Measurements from ENCODE around the gene FBXO9.

The FBXO9 gene

DNA sequence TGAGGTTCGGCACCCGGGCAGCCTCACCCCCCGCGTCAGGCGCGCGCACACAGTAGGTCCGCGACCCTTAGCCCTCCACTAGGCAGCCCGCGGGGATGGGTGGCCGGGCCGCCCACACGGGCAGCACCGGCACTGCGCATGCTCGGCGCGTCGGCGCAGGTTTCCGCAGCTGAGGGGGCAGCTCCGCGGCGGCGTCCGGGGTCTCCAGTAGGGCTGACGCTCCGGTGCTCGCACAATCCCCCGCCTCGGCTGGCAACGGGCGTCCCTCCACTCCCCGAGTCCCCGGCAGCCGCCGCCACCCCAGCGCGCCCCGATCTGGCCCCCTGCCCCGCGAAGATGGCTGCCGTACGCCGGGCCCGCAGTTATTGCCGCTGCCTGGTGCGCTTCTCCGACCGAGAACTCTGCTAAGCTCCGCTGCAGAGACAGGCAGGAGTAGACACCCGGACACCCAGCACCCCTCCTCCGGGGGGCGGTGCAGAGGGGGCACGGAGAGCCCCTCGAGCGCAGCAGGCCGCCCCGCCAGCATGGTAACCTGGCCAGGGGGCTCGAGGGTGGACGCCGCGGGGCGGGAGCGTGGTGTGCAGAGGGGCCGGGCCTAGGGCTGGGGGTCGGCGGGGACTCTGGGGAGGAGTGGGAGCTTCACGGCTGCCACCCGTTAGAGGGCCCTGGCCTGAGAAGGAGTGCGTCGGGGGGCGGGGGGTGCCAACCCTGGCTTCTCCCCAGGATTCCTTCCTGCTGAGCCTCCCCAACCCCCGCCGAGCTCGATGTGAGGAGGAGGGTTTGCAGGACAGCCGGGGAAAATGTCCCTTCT lies at the start of gene FBXO9:
Gene FBXO9 (plus strand): TSS at position 139 of the 811 bp plus-strand sequence. CDS start 386 bp downstream, at position 525.
- peak; percentile 73 for DNase-seq (ENCODE audit: low spot score)

DNA sequence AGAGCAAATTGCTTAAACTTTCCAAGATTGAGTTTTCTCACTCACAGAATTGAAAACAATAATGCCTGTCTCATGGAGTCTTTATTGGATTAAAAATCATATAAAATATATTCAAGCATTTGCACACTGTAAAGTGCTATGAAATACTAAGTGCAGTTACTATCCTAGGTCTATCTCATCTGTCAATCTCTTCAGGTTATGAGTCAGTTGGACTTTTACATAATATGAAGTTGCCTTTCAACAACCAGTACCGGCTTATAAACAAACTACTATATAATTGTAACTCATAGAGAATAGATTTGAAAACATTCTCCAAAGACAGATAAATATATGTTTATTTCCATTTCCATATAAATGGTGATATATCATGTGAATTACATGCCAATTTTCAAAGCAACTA lies 49.7 kb upstream of the FBXO9 start:
- DNase-seq (ENCODE audit: low spot score): no peak

DNA sequence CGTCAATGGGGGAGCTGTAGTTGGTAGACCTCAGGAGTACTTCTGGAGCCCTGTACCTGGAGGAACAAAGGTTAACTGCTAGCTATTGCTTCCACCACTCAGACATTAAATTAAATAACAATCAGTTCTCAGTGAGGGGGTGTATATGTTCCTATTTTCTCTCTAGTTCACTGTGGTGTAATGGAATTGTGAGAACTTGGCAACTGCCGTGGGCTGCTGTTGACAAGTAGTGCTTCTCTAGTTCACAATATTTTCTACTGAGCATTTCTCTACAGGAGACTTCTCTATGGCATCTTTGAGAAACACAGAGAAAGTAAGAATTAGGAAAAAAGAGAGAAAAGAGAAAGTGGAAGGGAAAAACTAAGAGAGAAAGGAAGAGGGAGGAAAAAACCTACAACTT lies 46.8 kb upstream of the FBXO9 start:
- DNase-seq (ENCODE audit: low spot score): no peak

DNA sequence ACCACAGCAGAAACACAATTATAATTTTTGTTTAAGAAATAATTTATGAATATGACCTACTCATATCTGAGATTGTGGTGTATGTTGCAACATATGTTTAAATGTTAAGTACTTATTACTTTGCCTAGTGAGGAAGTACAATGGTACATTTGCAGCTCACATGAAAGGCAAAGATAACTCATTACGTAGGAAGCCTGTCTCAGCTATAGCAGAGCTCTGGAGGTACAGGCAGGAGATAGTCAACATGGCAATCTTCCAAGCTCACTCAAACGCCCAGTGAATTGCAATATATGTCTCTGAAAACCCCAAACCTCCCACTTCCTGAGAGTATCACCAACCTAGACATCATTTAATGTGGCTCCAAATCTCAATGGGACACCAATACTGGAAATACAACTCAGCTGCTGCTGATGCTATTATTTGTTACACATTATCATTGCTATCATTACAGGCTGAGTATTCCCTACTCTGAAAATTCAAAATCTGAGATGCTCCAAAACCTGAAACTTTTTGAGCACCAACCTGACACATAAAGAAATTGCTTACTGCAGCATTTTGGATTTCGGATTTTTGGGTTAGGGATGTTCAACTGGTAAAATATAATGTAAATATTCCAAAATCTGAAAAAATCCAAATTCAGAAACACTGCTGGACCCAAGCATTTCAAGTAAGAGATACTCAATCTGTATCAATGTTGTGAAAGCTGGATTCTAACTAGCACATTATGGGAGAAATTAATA lies 45.0 kb upstream of the FBXO9 start:
- DNase-seq (ENCODE audit: low spot score): no peak

DNA sequence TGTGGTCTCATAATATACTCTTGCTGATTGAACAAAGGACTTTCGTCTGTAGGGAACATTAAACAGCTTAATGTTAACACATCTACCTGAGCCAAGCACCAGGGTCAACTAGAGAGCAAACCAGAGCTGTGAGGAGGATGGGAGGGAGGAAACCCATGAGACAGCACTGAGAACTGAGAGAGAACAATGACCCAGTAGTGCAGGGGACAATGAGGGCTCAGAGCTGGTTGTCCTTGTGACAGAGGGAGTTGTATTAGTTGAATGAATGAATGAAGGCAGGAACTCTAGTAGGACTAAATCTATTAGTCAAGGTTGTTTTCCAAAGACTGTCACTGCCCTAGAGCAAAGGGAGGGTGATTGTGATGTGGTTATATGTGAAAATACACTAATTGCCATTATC lies 41.9 kb upstream of the FBXO9 start:
- DNase-seq (ENCODE audit: low spot score): no peak

DNA sequence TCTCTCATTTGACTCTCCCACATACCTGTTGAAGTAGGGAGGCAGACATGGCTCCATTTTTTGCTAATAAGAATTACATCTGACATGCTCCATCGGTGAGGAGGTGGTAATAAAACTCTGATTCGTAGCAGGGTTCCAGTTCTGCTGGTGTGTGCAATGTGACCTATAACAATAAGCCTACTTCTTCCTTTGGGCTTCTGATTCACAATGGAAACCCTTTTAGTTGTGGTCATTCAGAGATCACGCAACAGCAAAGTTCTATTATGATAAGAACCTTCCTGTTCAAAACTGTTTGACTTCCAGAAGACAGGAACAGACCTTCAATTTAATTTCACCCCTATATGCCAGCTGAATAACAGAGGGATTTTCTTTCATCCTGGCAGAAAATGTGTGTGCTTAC lies 38.7 kb upstream of the FBXO9 start:
- DNase-seq (ENCODE audit: low spot score): no peak

DNA sequence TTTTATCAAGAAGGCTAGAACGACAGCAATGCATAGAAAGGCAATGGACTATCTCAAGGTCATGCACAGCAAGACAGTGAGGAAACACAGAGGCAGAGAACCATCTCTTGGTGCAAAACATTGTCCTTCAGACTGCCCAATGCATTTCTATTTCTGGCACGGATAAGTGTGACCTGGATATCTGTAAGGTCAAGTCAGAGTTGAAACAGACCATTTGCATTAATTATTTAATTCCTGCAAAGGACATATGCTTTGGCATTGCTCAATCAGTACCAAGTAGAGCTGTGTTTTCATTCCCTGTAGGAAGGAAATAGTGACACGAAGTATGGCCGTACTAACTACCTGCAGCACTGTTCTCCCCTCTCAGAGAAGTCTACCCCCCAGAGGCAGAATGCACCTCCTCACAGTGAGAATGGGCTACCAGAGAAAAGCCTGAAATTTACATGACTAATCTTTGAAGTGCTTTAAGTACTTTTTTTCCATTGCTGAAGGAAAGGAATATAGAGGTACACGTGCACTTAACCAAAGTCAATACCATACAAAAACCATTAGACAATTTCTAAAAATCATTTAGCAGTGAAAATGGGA lies 38.0 kb upstream of the FBXO9 start:
- DNase-seq (ENCODE audit: low spot score): no peak

DNA sequence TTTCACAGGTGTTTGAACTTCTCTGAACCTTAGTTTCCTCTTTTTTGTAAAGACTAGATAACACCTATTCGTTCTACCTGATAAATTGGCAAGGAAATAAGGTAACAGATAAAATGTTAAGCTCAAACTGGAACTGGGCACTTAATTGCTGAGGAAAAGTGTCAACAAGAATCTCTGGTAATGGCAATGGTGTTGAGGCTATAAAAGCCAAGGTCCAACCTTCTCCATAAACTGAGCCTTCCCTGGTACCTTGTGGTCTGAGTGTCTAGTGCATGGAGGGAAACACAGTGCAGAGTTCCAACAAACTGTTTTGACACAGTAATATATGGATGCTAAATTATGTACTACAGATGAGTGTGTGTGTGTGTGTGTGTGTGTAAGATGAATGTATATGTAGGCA lies 36.7 kb upstream of the FBXO9 start:
- DNase-seq (ENCODE audit: low spot score): no peak

DNA sequence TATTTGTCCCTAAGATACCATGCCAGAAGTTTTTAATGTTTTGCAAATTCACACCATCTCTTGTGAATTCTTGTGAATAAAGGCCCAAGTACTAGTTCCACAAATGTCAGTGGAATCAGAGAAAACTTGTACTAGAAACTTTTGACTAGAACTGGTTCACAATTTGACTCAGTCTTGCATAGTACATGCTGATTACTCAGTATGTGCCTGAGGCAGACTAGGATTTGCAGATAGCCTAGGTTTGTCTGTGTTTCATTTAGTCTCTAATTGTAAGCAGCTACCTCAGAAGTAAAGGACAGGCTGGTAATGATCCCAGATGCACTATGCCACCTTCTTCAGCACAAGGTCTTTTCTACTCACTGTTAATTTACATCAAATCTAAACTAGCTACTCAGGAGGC lies 35.9 kb upstream of the FBXO9 start:
- no peak for DNase-seq (ENCODE audit: low spot score)

DNA sequence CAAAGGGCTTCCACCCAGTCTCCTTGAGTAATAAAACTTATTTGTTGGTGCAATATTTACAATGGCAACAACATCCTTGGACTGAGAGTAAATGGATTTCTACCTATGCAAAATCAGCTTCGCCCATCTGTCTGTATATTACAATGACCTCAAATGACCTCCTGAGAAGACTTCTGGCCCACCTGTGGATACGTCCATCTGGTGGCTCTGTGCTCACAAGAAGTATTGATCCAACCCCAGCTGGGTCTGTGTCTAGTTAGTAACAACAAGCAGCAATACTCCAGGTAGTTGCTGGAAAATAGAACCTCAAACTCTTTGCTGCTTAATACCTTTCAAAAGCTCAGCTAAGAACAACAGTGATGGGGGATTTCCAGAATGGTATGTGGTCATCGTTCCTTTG lies 35.4 kb upstream of the FBXO9 start:
- no peak for DNase-seq (ENCODE audit: low spot score)

DNA sequence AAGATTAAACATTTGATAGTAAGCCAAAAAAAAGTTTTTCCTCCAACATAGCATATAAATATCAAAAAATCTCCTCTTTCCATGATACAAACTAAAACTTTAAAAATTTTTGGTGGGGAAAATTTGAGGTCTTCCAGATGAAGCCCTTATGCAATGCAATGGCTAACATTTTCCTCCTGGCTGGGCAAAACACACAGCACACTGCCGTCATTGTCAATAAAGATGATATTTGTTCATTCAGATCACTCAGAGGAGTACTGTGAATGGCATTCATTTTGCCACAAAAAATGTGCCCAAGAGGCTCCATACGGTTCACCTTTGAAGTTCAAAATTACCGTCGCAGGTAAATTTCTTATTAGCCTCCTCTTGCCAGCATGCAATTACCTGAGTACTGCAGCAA lies 33.9 kb upstream of the FBXO9 start:
- DNase-seq (ENCODE audit: low spot score): no peak

DNA sequence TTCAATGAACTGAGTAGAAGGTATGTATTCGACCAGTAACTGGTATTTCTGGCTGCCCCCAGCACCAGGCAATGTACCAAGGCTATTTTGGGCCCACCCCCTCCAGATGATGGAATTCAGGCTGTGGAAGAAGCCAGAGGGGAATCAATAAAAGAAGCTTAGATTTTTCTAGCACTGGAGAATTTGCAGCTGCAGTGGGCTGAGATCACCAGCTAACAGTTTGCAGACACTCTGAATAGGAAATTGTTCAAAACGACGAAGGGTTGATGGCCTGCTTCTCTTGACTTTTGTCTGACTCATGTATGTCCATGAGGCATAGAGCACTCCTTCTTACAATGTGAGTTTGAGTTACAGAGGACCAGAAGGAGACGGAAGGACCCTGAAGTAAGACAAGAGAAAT lies 32.4 kb upstream of the FBXO9 start:
- DNase-seq (ENCODE audit: low spot score): no peak

DNA sequence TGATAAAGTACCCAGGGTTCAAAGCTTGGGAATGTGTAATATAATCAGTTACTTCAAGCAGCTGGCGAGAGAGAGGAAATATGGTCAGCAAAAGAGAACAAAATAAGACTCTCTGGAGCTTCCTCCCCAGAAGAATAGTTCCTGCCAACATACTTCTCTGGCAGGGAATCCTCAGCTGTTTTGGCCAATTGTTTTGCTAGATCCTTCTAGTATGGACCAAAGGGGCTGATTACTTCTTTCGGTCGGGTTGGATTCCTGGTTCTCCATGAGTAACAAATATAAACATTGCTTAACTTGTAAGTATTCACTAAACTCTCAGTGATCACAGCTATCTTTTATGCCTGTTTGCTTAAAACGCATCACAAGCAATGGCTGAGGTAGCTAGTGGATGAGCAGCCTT lies 31.4 kb upstream of the FBXO9 start:
- DNase-seq (ENCODE audit: low spot score): no peak

DNA sequence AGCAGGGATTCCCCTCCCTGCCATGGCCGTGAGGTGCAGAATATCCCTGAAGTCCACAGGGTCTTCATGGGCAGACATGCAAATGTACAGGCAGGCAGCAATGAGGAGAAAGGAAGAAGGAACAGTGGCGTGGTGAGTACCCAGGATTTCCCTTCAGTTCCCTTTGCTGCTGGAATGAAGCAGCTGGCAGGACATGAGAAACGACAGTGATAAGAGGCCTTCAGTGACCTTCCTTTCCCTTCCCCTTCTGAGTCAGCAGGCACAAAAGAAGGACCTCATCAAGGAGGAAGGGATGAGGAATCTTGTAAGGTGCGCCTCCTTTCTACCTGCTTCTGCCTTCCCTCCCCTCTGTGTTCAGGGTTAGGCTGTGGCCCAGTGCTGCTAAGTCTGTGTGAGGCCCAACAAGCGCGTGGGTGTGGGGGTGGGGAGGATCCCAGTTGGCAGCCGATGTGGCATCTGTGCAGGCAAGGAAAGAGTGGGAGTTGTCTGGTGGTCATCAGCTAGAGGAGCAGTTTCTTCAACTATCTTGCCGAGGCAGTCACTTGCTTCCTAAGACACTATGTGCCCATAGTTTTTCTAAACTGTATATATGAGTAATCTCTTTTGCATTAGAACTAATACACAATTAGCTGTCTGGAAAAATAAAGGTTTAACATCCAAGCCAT lies 29.5 kb upstream of the FBXO9 start:
- no peak for DNase-seq (ENCODE audit: low spot score)

DNA sequence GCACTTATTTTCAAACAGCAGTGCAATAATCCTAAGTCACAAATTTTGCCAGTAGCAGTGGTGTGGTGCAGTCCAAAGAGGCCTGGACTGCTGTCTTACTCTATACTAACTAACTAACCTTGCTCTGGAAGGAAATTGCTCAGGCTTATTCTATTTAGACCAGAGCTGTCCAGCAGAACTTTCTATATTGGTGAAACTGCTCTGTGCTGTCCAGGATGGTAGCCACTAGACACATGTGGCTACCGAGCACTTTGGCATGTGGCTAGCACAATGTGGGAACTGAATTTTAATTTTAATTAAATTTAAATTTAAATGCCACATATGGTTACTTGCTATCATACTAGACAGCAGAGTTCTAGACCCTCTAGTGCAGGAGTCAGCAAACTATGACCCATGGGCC lies 27.1 kb upstream of the FBXO9 start:
- DNase-seq (ENCODE audit: low spot score): no peak

DNA sequence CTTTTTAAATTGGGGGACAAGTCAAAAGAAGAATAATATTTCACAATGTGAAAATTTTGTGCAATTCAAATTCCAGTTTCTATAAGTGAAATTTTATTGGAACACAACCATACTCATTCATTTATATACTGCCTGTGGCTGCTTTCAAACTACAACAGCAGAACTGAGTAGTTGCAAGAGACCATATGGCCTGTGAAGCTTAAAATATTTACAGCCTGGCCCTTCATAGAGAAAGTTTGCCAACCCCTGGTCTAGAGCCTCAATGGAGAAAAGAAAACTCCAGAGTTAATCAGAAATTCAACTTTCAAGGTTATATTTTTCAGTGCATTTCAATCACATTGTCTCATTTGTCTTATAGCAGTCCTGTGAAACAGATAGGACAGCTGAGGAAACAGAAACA lies 26.6 kb upstream of the FBXO9 start:
- no peak for DNase-seq (ENCODE audit: low spot score)

DNA sequence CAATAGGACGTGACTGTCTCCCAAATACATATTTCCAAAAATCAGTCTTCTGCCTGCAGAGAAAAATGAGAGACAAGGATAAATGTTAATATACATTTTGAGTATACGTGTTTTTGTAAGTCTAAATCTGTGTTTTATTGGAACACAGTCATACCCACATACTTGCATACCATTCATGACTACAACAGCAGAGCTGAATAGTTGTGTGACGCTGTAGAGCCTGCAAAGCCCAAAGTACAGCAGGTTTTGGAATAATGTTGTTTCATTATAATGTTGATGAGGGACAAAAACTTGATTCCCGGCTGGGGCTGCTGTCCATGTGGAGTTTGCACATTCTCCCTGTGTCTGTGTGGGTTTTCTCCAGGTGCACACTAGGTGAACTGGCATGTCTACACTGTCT lies 23.8 kb upstream of the FBXO9 start:
- DNase-seq (ENCODE audit: low spot score): no peak

DNA sequence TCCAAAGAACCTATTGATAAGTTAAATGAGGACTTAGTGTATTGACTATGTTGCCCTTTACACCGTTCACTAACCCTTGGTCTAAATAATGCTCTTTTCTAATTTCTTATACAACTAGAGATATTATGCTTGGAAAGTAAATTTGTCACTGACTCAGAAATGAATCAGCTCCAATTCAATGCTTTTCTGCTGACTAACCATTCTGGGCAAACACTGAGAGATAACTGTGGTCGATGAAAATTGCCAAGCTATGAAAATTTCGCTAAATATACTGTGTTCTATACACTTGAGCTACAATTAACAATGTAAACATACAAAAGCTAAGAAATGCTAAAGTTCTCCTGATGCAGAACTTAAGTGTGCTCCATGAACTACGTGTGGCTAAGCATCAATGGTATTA lies 23.1 kb upstream of the FBXO9 start:
- DNase-seq (ENCODE audit: low spot score): no peak

DNA sequence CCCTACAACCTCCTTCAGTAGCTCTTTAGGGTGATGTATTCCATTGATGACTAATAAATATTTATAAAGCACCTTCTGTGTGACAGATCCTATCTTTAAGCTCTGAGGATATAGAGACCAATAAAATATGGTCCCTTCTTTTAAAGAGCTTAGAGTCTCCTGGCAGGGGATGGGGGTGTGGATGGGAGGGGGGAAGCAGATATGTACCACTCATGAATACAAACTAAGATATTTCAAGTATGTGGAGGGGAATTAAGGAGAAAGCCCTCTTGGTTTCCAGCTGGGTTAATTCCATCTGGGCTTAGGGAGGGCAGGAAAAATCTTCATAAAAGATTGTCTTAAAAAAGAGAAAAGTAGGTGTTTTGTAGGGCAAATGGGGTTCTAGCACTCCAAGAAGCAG lies 21.6 kb upstream of the FBXO9 start:
- DNase-seq (ENCODE audit: low spot score): no peak

DNA sequence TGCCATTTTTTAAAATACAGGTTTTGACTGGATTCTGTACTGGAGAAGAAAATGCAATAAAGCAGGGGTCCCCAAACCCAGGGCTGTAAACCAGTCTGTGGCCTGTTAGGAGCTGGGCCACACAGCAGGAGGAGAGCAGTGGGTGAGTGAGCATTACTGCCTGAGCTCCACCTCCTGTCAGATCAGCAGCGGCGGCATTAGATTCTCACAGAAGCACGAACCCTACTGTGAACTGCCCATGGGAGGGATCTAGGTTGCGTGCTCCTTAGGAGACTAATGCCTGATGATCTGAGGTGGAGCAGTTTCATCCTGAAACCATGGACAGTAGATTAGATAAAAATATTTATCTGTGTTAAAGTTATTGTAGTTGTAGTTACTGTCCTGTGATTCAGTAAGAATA lies 21.1 kb upstream of the FBXO9 start:
- DNase-seq (ENCODE audit: low spot score): no peak

DNA sequence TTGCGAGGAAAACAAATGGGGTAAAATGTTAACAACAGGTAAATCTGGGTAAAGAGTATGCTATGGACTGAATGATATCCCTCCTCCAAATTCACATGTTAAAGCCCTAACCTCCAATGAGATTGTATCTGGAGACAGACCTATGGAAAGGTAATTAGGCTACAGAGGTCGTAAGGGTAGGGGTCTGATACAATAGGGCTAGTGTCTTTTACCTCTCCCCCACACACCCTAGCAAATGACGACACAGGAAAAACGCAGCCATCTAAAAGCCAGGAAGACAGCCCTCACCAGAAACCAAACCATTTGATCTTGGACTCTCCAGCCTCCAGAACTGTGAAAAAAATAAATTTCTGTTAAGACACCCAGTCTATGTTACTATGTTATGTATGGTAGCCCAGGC lies 20.6 kb upstream of the FBXO9 start:
- no peak for DNase-seq (ENCODE audit: low spot score)

DNA sequence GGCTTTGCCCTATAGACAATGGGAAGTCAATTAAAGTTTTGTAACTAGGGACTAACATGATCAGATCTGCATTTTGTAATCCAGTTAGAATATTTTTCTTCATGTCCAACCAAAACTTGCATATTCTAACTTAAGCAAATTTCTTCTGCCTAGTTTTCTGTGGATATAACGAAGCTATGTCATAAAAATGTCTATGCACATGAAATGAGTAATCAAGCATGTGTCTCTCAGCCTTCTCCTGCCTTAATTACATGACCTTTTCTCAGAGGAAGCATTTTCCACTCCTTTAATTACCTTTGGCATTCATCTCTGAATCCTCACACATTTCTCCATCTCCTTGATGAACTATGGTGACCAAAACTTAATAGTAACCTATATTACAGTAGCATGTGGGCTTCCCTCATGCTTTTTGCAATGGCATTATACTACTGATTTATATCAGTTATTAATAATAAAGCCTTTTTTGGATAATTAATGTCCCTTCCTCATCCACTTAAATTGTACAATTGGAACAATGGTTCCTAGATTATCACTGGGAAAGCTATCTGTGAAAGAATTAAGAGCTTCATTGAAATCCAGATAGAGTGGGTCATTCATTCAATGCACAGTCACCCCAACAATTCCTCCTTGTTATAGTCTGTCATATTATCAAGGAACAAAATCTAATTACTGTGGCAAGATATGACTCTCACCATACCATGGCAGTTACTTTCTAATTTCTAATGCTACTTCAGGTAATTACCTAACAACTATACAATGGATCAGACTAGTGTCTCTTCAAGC lies 19.1 kb upstream of the FBXO9 start:
- no peak for DNase-seq (ENCODE audit: low spot score)

Measured in CD4-positive, alpha-beta T cell treated with Interleukin-15 for 4 hours (primary cell).